ENCODE data around the gene PROM2. TPM values are rescaled to one million over a fixed set of nuclear protein-coding genes. Genes with fewer than 3 reads are reported as not detected.

The PROM2 gene
- total and polyA plus RNA-seq, 10 of the 15 experiments (the other 5 are each of a cell fraction or from before 2014, with no cell fraction given) = 0.01 to 0.04 TPM; not detected in 8

DNA sequence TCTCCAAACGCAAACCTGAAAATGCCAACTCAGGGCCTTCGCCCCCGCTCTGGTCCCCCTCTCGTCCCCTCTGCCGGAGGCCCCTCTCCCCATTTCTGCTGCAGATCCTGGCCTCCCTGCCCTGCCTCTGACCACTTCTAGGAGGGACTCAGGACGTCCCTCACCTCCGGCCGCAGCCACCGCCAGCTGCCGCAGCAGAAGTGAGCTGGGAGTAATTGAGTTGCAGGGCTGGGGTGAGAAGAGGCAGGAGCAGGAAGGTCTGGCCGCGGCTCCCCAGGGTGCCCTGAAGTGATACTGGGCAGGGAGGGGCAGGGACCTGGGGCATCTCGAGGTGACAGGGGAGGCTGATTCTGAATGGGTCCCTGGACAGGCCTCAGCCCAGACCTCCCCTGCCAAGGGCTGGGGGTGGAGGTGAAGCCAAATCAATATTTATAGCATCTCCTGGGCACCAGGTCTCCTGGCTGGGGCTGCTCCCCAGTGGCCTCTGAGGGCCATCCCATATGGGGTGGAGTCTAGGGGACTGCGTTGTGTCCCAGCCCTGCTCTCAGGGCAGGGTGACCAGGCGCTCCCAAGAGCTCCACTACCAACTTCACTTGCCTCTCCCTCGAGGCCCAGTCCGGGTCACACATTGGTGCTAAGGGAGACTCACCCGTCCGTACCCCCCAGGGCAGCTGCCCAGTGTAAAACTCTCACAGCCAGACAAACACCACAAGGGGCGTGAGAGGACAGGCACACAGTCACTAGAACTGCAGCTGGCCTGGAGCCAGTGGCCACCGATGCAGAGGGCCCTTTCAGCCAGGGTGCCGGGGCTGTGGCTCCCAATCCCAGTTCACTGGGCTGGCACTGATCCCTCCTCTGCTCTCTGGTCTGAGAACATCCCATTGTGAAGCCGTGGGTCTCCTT is 55.9 kb downstream of the PROM2 start (continued):
- no peak for TF ChIP-seq NRF1 (conservative IDR thresholded peaks at IDR 0.05; ENCODE audit: low read depth, low read length)
- TF ChIP-seq MTA2 (IDR thresholded peaks at IDR 0.05; ENCODE audit: low read depth) = no peak
- no peak for TF ChIP-seq HDGF (IDR thresholded peaks at IDR 0.05)
- no peak for TF ChIP-seq ZBED1 (IDR thresholded peaks at IDR 0.05; ENCODE audit: borderline replicate concordance)
- TF ChIP-seq PAX8 (IDR thresholded peaks at IDR 0.05) = no peak

DNA sequence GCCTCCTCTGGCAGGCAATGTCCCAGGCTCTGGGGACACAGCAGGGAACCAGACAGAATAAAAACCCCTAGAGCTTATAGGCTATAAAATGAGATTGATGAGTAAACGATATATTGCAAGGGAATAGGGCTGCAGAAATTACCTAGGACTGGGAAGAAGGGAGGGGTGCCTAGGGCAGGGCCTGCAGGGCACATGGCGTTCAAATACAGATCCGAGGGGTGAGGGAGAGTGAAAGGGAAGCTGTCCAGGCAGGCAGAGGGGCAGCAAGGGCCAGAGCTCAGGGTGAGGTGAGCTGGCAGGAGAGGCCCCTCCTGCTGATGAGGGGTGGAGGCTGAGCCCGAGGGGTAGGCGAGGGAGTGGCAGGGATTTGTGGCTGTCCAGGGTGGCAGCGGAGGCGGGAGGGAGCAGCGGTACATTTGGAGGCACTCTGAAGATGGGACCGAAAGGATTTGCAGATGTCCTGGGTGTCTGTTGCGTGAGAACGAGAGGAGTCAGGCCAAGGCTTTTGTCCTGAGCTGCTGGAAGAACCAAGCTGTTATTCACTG is 56.6 kb downstream of the PROM2 start:
- 30% methylated on average over 11 of the region's 11 CpGs for WGBS (ENCODE audit: insufficient coverage, insufficient replicate concordance, low lambda C conversion rate, missing lambda C conversion rate)
- no peaks in the 10 kb centered on the region for H3K4me1 ChIP-seq (ENCODE audit: control insufficient read depth, insufficient read depth, low read length)
- FAIRE-seq (no peak), ATAC-seq (no peak), DNase-seq (ENCODE audit: low read depth, low spot score) (no peak)
- no peaks in the 10 kb centered on the region for H3K79me2 ChIP-seq (ENCODE audit: control insufficient read depth, insufficient read depth, low read length)
- POLR2A ChIA-PET = no interaction called here
- H3K36me3 ChIP-seq (ENCODE audit: control insufficient read depth in 2 of 2, insufficient read depth in 2 of 2, low read length in 1 of 2) = no peaks in the 10 kb centered on the region
- CTCF ChIA-PET = no interaction called here
- in situ Hi-C loops (cut with MboI) = no loop called here
- no peak overlapping the region for H3K27ac ChIP-seq (ENCODE audit: control insufficient read depth, insufficient read depth)
- intact Hi-C loops (cut with micrococcal nuclease; ENCODE audit: unreplicated experiment) = no loop called here
- BruUV-seq (replicated peaks) = no TSS peak
- TF ChIP-seq BACH1 (IDR thresholded peaks at IDR 0.05; ENCODE audit: borderline replicate concordance) (no peak), GABPA (IDR thresholded peaks at IDR 0.05; ENCODE audit: low read depth) (no peak), GATAD2B (conservative IDR thresholded peaks at IDR 0.05; ENCODE audit: low read depth) (no peak), IKZF1 (conservative IDR thresholded peaks at IDR 0.05) (no peak), MTA2 (IDR thresholded peaks at IDR 0.05; ENCODE audit: low read depth) (no peak), NR2C2 (IDR thresholded peaks at IDR 0.05; ENCODE audit: borderline replicate concordance, control insufficient read depth, insufficient read length, low read depth) (no peak), NFYB (IDR thresholded peaks at IDR 0.05; ENCODE audit: insufficient read depth, low read depth, low read length) (no peak), HCFC1 (IDR thresholded peaks at IDR 0.05; ENCODE audit: low read length) (no peak), PML (IDR thresholded peaks at IDR 0.05; ENCODE audit: low read length) (no peak), STAT1 (conservative IDR thresholded peaks at IDR 0.05) (no peak), SP1 (IDR thresholded peaks at IDR 0.05; ENCODE audit: low read depth, low read length) (no peak), POLR2A (IDR thresholded peaks at IDR 0.05; ENCODE audit: low read depth, low read length) (no peak), POLR2AphosphoS2 (IDR thresholded peaks at IDR 0.05; ENCODE audit: low read depth, low read length) (no peak), SUPT20H (IDR thresholded peaks at IDR 0.05; ENCODE audit: borderline replicate concordance, control insufficient read depth, low read depth, low read length) (no peak)
- TF ChIP-seq, protein P1, sequence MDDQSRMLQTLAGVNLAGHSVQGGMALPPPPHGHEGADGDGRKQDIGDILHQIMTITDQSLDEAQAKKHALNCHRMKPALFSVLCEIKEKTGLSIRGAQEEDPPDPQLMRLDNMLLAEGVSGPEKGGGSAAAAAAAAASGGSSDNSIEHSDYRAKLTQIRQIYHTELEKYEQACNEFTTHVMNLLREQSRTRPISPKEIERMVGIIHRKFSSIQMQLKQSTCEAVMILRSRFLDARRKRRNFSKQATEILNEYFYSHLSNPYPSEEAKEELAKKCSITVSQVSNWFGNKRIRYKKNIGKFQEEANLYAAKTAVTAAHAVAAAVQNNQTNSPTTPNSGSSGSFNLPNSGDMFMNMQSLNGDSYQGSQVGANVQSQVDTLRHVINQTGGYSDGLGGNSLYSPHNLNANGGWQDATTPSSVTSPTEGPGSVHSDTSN (IDR thresholded peaks at IDR 0.05; ENCODE audit: insufficient replicate concordance, low read depth, low read length) = no peak
- TF ChIP-seq, protein P2, sequence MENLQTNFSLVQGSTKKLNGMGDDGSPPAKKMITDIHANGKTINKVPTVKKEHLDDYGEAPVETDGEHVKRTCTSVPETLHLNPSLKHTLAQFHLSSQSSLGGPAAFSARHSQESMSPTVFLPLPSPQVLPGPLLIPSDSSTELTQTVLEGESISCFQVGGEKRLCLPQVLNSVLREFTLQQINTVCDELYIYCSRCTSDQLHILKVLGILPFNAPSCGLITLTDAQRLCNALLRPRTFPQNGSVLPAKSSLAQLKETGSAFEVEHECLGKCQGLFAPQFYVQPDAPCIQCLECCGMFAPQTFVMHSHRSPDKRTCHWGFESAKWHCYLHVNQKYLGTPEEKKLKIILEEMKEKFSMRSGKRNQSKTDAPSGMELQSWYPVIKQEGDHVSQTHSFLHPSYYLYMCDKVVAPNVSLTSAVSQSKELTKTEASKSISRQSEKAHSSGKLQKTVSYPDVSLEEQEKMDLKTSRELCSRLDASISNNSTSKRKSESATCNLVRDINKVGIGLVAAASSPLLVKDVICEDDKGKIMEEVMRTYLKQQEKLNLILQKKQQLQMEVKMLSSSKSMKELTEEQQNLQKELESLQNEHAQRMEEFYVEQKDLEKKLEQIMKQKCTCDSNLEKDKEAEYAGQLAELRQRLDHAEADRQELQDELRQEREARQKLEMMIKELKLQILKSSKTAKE (IDR thresholded peaks at IDR 0.05; ENCODE audit: low read depth, poor library complexity, severe bottlenecking) = no peak
- no peak overlapping the region for H3K4me3 ChIP-seq
- no peaks in the 10 kb centered on the region for H4K20me1 ChIP-seq (ENCODE audit: control insufficient read depth, insufficient read depth)
- RAD21 ChIA-PET (ENCODE audit: unreplicated experiment) = no interaction called here
- no peak overlapping the region for H3K4me2 ChIP-seq (ENCODE audit: control insufficient read depth, insufficient read depth)
- no peak overlapping the region for H3K9ac ChIP-seq (ENCODE audit: control insufficient read depth, insufficient read depth, low read length)
- H2AFZ ChIP-seq (ENCODE audit: control insufficient read depth, low read depth, low read length) = no peak overlapping the region
- no peaks in the 10 kb centered on the region; a peak in 1 of 4 replicates for H3K27me3 ChIP-seq (replicated peaks in 1 of 2; ENCODE audit: control insufficient read depth in 2 of 2, insufficient read depth in 2 of 2, low read length in 1 of 2)
- H3K9me3 ChIP-seq (replicated peaks; ENCODE audit: control insufficient read depth, insufficient read depth, low read length) = no peaks in the 10 kb centered on the region
- SMC1A ChIA-PET (ENCODE audit: uncharacterized antibody, unreplicated experiment) = no interaction called here
